Neuron (in vitro differentiated cells): ENCODE measurements around the gene RTN4RL1.

Experiments used
- H2AFZ ChIP-seq: one replicate; pipeline ENCODE4 v1.6.1; 2013; ENCODE audit warnings: low read depth, mild to moderate bottlenecking, inconsistent platforms, low read length, moderate library complexity
- H3K27me3 ChIP-seq: one replicate; pipeline ENCODE4 v1.6.1; 2013; ENCODE audit warnings: low read length; ENCODE audit not compliant: insufficient read depth
- H3K36me3 ChIP-seq: one replicate; pipeline ENCODE4 v1.6.1; 2013; ENCODE audit warnings: low read length; ENCODE audit not compliant: insufficient read depth
- H3K4me1 ChIP-seq: one replicate; pipeline ENCODE4 v1.6.1; 2013; ENCODE audit warnings: low read length; ENCODE audit not compliant: insufficient read depth
- H3K4me3 ChIP-seq: 2 replicates; pipeline ENCODE4 v1.5.1; 2013; ENCODE audit warnings: mild to moderate bottlenecking, low read length, moderate library complexity
- H3K9me3 ChIP-seq: one replicate; pipeline ENCODE4 v1.6.1; 2013; ENCODE audit warnings: low read length

RTN4RL1 gene, protein sequence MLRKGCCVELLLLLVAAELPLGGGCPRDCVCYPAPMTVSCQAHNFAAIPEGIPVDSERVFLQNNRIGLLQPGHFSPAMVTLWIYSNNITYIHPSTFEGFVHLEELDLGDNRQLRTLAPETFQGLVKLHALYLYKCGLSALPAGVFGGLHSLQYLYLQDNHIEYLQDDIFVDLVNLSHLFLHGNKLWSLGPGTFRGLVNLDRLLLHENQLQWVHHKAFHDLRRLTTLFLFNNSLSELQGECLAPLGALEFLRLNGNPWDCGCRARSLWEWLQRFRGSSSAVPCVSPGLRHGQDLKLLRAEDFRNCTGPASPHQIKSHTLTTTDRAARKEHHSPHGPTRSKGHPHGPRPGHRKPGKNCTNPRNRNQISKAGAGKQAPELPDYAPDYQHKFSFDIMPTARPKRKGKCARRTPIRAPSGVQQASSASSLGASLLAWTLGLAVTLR

DNA sequence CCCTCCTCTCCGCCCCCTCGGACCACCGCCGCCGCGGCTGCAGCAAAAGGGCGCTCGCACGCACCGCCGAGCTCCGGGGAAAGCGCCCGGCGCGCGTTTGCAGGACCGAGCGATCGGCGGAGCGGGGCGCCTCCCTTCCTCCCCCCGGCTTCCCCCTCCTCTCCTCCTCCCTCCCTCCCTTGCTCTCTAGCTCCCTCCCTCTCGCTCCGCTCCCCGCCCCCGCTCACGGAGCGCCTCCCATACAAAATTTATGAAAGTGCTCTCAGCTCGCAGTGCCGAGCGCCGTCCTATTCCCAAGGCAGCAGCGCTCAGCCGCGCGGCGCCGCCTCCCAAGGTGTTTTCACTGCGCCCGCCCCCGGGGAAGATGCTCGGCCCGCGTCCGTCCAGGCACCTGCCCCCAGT lies at the start of gene RTN4RL1:
TSS of gene RTN4RL1 (minus strand) at position 115 of the 402 bp plus-strand sequence. CDS start 469 bp downstream, outside the sequence.
- H3K36me3 ChIP-seq, result no peaks in the 10 kb centered on the region
- H3K9me3 ChIP-seq, result no peaks in the 10 kb centered on the region
- H3K27me3 ChIP-seq, result peaks cover 64% of the 10 kb centered on the region
- peaks cover 24% of the 10 kb centered on the region for H3K4me1 ChIP-seq
- peak within 1 kb of the TSS; percentile 55 for H2AFZ ChIP-seq
- peak within 1 kb of the TSS; percentile 31 for H3K4me3 ChIP-seq

DNA sequence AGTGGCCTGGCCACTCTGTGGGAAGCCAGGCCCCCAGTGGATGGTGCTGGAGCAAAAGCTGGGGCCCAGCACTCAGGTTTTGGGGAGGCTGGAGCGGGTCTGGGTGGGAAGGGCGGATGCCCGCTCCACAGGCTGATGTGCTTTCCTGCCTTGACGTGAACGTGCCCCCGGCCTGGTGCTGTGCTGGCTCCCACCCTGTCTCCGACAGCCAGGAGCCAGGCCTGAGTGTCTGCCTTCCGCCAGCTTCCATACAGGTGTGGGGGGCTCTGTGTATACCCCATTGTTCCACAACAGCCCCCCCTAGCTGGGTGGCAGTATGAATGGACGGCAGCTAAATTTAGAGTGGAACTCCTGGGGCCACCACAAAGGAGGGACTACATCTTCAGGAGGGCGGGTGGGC lies 49.8 kb upstream of the RTN4RL1 start:
- Histone ChIP-seq H3K4me3 (no peak overlapping the region), H3K36me3 (peaks cover 58% of the 10 kb centered on the region), H3K4me1 (no peaks in the 10 kb centered on the region), H3K27me3 (no peaks in the 10 kb centered on the region), H3K9me3 (no peaks in the 10 kb centered on the region), H2AFZ (no peak overlapping the region)

DNA sequence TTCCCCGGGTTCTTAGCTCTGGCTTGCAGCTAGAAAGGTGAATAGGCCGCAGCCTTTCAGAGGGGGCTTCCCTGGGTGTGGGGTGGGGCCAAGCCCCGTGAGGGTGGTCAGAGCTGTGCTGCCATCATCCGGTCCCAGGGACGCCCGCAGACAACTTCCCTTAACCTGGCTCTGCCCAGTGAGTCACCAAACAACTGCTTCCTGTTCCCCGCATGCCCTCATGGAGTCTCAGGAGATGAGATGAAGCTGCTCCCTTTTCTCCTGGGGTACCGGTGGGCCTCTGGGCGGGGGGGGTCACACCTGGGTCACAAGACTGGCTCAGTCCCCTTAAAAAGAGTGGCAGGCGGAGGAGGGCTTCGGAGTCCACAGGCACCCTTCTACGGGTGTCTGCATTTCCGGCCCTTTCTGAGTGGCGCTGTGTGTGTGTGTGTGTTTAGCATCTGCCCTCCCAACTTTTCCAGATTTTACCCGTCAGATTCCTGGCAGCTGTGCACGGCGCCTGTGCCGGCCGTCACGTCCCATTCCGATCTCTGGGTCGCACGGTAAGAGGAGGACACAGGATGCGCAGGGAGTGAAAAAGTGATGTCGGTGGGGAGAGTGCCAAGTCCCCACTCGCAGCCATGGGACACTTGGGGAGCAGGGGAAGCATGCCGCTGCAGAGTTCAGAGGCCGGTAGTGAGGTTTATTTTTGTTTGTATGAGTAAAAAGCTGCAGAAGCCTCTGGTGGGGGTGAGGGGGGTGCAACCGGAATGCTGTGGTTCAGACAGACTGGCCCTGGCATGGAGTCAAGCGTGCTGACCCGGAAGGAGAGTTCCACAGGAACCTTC lies 46.5 kb upstream of the RTN4RL1 start:
- Histone ChIP-seq H3K27me3 (no peaks in the 10 kb centered on the region), H3K36me3 (peaks cover 67% of the 10 kb centered on the region), H2AFZ (no peak overlapping the region), H3K4me1 (no peaks in the 10 kb centered on the region), H3K9me3 (no peaks in the 10 kb centered on the region), H3K4me3 (no peak overlapping the region)

- Histone ChIP-seq H3K27me3 (no peaks in the 10 kb centered on the region), H3K36me3 (peaks cover 71% of the 10 kb centered on the region), H3K4me3 (no peak overlapping the region), H3K4me1 (no peaks in the 10 kb centered on the region), H2AFZ (no peak overlapping the region), H3K9me3 (no peaks in the 10 kb centered on the region)
Measured at GRCh38 chr17:2071024-2071385, 45.9 kb upstream of the RTN4RL1 start.

GRCh38 chr17:2070241-2071023 lies 45.3 kb upstream of the RTN4RL1 start:
- H2AFZ ChIP-seq, result no peak overlapping the region
- no peaks in the 10 kb centered on the region for H3K27me3 ChIP-seq
- H3K4me3 ChIP-seq, result no peak overlapping the region
- H3K36me3 ChIP-seq, result peaks cover 72% of the 10 kb centered on the region
- no peaks in the 10 kb centered on the region for H3K9me3 ChIP-seq
- no peaks in the 10 kb centered on the region for H3K4me1 ChIP-seq

- Histone ChIP-seq H2AFZ (no peak overlapping the region), H3K4me3 (no peak overlapping the region), H3K4me1 (no peaks in the 10 kb centered on the region), H3K36me3 (peaks cover 80% of the 10 kb centered on the region), H3K27me3 (no peaks in the 10 kb centered on the region), H3K9me3 (no peaks in the 10 kb centered on the region)
Measured at GRCh38 chr17:2068519-2069051, 43.5 kb upstream of the RTN4RL1 start.

DNA sequence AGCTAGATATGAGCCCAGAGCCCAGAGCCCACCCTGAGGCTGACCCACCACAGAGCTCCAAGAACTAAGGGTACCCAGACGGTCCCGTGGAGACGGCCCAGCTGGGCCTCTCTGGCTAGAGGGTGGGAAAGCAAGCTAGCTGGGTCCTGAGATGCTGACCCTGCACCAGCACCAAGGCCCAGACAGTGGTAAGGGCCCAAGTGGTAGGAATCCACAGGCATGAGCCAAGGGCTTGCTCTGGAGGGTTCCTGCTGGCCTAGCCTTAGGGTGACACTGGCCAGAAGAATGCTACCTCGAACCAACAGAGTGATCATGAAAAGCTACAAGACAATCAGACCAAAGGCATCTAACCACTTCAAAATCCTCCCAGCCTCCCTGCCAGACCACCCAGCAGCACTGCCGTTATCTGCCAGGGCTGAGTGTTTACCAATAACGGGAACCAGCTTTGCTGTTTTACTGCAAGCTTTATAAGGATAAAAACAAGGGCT lies 42.9 kb upstream of the RTN4RL1 start:
- Histone ChIP-seq H3K4me3 (no peak overlapping the region), H3K4me1 (no peaks in the 10 kb centered on the region), H3K9me3 (no peaks in the 10 kb centered on the region)

GRCh38 chr17:2067608-2068024 lies 42.5 kb upstream of the RTN4RL1 start:
- Histone ChIP-seq H3K9me3 (no peaks in the 10 kb centered on the region), H3K4me3 (no peak overlapping the region), H3K27me3 (no peaks in the 10 kb centered on the region), H2AFZ (no peak overlapping the region), H3K36me3 (peaks cover 82% of the 10 kb centered on the region), H3K4me1 (no peaks in the 10 kb centered on the region)

More for the DNA sequence above, 42.9 kb upstream of the RTN4RL1 start:
- peaks cover 81% of the 10 kb centered on the region for H3K36me3 ChIP-seq
- H2AFZ ChIP-seq, result no peak overlapping the region
- no peaks in the 10 kb centered on the region for H3K27me3 ChIP-seq

DNA sequence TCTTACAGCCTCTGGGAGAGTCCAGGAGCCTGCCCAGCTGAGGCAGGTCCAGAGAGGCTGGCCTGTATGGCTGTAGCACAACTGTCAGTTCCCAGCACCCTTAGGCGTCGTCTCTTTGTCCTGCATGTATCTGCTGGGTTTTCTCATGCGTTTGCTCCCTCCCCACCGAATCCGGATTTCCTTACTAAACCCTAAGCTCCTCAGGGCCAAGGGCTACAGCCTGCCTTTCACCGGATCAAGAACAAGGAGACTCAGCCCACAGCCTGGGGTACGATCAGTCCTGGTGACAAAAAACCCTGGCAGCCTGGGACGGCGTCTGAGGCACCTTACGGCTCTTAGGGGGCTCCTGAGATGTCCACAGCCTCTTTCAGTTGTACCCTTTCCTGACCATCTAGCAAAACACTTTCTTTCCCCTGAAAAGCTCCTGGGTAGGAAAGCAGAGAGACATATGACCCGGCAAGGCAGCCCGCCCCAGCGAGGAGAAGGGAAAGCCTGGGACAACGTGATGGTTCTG lies 42.0 kb upstream of the RTN4RL1 start:
- no peaks in the 10 kb centered on the region for H3K27me3 ChIP-seq
- no peak overlapping the region for H2AFZ ChIP-seq
- H3K9me3 ChIP-seq, result no peaks in the 10 kb centered on the region
- peaks cover 78% of the 10 kb centered on the region for H3K36me3 ChIP-seq
- no peak overlapping the region for H3K4me3 ChIP-seq
- H3K4me1 ChIP-seq, result no peaks in the 10 kb centered on the region

- H3K27me3 ChIP-seq, result no peaks in the 10 kb centered on the region
- no peaks in the 10 kb centered on the region for H3K9me3 ChIP-seq
- H2AFZ ChIP-seq, result no peak overlapping the region
- no peaks in the 10 kb centered on the region for H3K4me1 ChIP-seq
- H3K36me3 ChIP-seq, result peaks cover 84% of the 10 kb centered on the region
- no peak overlapping the region for H3K4me3 ChIP-seq
Measured at GRCh38 chr17:2065949-2066400, 40.8 kb upstream of the RTN4RL1 start.

DNA sequence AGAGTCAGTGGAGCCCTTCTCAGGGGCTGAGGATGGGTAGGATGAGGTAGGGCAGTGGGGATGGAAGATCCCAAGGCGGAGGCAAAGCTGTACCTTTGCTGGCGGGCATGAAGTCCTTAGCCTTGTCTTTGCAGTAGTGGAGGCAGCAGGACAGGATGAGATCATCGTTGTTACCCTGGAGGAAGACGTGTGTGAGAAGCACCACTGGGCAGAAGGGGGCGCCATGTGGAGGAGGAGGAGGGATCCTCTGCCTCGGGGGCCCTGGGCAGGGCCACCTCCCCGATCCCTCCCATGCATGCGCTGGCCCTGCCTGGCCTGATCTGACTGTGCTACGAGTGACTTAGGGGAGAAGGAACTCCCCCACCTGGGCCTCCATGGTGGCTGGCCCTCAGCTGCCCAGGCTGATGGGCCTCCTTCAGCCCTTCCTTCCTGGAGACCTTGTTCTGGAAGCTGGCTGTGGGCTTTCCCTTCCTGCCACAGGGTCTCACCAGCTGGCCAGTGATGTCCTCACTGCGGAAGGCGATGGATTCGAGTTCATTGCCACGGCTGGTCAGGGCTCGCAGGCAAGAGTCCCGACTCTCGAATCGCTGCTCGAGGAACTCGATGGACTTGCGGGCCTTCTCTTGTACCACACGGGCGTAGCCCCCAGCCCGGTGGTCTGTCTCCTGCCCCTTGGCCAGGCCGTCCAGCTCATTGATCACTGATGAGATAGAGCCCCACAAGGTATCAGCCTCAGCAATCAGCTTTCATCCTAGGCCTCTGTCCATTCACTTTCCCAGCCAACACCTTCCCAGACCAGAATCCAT lies 40.0 kb upstream of the RTN4RL1 start:
- peaks cover 84% of the 10 kb centered on the region for H3K36me3 ChIP-seq
- no peak overlapping the region for H2AFZ ChIP-seq
- H3K9me3 ChIP-seq, result no peaks in the 10 kb centered on the region
- H3K27me3 ChIP-seq, result no peaks in the 10 kb centered on the region
- H3K4me3 ChIP-seq, result no peak overlapping the region
- no peaks in the 10 kb centered on the region for H3K4me1 ChIP-seq
